K562 (cell line): ENCODE data around the gene REM2. TPM values are rescaled to one million over a fixed set of nuclear protein-coding genes. Genes with fewer than 3 reads are reported as not detected.

ENCODE experiments used
- CREM ChIP-seq: IDR thresholded peaks from 2 replicates; pipeline ENCODE4 v1.6.1; 2014; ENCODE audit warnings: antibody characterized with exemption, low read depth
- ESRRA ChIP-seq: fragments of 450-650 bp; IDR thresholded peaks from 2 replicates; pipeline ENCODE4 v1.6.1; 2014; ENCODE audit warnings: low read depth, mild to moderate bottlenecking, moderate library complexity, borderline replicate concordance
- ETS2 ChIP-seq: IDR thresholded peaks from 2 replicates; pipeline ENCODE4 v1.6.1; 2016; ENCODE audit warnings: borderline replicate concordance, missing genetic modification characterization, mild to moderate bottlenecking, moderate library complexity, missing compliant biosample characterization; ENCODE audit not compliant: poor library complexity, severe bottlenecking
- HDAC3 ChIP-seq: fragments of 450-650 bp; IDR thresholded peaks from 2 replicates; pipeline ENCODE4 v1.6.1; 2018; ENCODE audit warnings: borderline replicate concordance, mild to moderate bottlenecking, moderate library complexity; ENCODE audit not compliant: partially characterized antibody
- JUND ChIP-seq, 2 experiments: IDR thresholded peaks; 2 replicates in 1 of 2; 3 replicates in 1 of 2; pipeline ENCODE4 v1.6.1; 2011; ENCODE audit warnings: borderline replicate concordance in 2 of 2, low read depth in 2 of 2, low read length in 2 of 2, improper control_type of control experiment in 1 of 2, missing biosample characterization in 1 of 2, missing genetic modification characterization in 1 of 2, missing genetic modification reagents in 1 of 2
- MCM7 ChIP-seq, 2 experiments: fragments of 450-650 bp; IDR thresholded peaks; 2 replicates each; pipeline ENCODE4 v1.6.1; 2016 to 2018
- RBM14 ChIP-seq: fragments of 200-400 bp; formaldehyde crosslinking; IDR thresholded peaks from 2 replicates; pipeline ENCODE4 v1.6.1; 2018; ENCODE audit warnings: low read depth, mild to moderate bottlenecking, low read length, moderate library complexity, borderline replicate concordance; ENCODE audit not compliant: insufficient read depth
- XRCC5 ChIP-seq: fragments of 200-400 bp; formaldehyde crosslinking; IDR thresholded peaks from 2 replicates; pipeline ENCODE4 v1.6.1; 2017; ENCODE audit warnings: low read depth, mild to moderate bottlenecking, low read length
- ZNF354B ChIP-seq: fragments of 250-450 bp; sonication (Bioruptor Pico); IDR thresholded peaks from 2 replicates; pipeline ENCODE4 v1.4.0; 2020
- polyA plus RNA-seq, 8 experiments: library from polyadenylated mRNA; depleted of rRNA in 4 of 8; stranded (reverse) in 5 of 8; unstranded in 3 of 8; fragments of >200 nt; fragmentation: Nextera tagmentation in 2 of 8; fragmentation: Illumina TruSeq in 1 of 8; extraction: Ambion mirVana in 2 of 8; extraction: Trizol in 1 of 8; gene quantifications; 2 replicates each; pipeline versions ENCODE4 v1.2.1 to v1.2.3, GENCODE V29; 2011 to 2014; ENCODE audit warnings: inconsistent platforms in 1 of 8, missing spikeins in 1 of 8
- total RNA-seq, 7 experiments: library from RNA; depleted of rRNA in 6 of 7; stranded (reverse); fragments of >200 nt in 6 of 7; fragmentation: Illumina TruSeq in 2 of 7; extraction: Trizol in 2 of 7; gene quantifications; 2 replicates each; pipeline versions ENCODE4 v1.2.1 to v1.2.3, GENCODE V29; 2011 to 2021; ENCODE audit warnings: low replicate concordance in 1 of 7
- TF ChIP-seq, protein P1 (sequence below), 2 experiments: fragments of 450-650 bp; IDR thresholded peaks; 2 replicates each; pipeline ENCODE4 v1.6.1; 2016; ENCODE audit warnings: mild to moderate bottlenecking in 2 of 2, borderline replicate concordance in 1 of 2, low read depth in 1 of 2, moderate library complexity in 1 of 2
- TF ChIP-seq, protein P2 (sequence below): fragments of 450-650 bp; IDR thresholded peaks from 2 replicates; pipeline ENCODE4 v1.6.1; 2016; ENCODE audit warnings: low read depth

Gene REM2
- total and polyA plus RNA-seq, 9 of the 15 experiments (the other 6 are each of a cell fraction or from before 2014, with no cell fraction given) = 0.18 to 1.0 (median 0.38) TPM

DNA sequence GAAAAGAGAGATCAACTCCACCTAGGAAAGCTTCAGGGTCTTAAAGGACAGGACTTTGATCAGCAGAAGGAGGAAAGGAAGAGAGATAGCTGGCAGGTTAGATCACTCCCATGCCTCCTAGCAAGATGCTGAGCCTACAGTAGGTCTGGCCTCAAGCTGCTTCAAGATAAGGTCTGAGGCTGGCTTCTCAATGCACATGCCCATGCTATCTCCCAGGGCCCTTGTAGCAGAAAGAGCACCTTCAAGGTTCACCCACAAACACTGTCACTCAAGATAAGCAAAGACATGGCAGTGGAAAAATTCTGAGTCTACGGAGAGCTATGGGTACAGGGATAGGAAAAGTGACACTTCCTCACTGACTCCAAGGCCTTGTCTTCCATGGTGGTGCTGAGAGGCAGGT lies 14.3 kb downstream of the REM2 start (continued):
- TF ChIP-seq, protein P1, sequence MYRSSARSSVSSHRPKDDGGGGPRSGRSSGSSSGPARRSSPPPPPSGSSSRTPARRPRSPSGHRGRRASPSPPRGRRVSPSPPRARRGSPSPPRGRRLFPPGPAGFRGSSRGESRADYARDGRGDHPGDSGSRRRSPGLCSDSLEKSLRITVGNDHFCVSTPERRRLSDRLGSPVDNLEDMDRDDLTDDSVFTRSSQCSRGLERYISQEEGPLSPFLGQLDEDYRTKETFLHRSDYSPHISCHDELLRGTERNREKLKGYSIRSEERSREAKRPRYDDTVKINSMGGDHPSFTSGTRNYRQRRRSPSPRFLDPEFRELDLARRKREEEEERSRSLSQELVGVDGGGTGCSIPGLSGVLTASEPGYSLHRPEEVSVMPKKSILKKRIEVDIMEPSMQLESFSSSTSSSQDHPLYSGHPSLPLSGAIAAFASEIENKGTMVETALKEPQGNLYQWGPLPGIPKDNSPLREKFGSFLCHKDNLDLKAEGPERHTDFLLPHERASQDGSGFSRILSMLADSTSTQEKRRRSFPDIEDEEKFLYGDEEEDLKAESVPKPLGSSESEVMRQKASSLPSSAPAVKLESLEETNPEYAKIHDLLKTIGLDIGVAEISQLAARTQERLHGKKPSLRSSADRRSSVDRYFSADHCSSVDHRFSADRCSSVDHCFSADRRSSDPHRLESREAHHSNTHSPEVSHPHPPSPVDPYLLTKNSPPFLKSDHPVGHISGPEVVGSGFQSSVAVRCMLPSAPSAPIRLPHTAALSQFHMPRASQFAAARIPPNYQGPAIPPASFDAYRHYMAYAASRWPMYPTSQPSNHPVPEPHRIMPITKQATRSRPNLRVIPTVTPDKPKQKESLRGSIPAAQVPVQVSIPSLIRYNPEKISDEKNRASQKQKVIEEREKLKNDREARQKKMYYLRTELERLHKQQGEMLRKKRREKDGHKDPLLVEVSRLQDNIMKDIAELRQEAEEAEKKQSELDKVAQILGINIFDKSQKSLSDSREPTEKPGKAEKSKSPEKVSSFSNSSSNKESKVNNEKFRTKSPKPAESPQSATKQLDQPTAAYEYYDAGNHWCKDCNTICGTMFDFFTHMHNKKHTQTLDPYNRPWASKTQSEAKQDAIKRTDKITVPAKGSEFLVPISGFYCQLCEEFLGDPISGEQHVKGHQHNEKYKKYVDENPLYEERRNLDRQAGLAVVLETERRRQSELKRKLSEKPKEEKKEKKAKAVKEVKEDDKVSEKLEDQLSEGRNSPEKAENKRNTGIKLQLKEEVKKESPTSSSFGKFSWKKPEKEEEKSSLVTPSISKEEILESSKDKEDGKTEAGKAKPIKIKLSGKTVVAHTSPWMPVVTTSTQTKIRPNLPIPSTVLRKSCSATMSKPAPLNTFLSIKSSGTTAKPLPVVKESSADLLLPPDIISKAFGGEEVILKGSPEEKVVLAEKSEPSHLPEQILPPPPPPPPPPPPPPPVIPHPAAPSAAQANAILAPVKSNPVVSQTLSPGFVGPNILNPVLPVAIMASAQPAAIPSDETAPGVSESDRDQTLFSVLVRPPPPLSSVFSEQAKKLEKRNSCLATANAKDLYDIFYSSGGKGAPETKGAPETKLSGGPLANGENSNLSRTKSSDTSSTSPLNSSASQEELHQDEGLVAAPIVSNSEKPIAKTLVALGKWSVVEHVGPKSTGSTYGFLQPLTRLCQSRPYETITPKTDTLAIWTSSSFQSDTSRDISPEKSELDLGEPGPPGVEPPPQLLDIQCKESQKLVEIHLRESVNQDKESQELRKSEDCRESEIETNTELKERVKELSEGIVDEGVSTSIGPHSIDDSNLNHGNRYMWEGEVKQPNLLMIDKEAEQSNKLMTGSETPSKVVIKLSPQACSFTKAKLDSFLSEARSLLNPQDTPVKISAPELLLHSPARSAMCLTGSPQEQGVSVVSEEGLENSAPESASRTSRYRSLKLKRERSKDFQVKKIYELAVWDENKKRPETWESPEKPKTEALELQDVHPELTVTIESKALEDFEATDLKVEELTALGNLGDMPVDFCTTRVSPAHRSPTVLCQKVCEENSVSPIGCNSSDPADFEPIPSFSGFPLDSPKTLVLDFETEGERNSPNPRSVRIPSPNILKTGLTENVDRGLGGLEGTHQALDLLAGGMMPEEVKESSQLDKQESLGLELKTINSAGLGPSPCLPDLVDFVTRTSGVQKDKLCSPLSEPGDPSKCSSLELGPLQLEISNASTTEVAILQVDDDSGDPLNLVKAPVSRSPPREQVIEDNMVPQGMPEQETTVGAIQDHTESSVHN (IDR thresholded peaks at IDR 0.05; ENCODE audit: borderline replicate concordance in 1 of 2, low read depth in 1 of 2) = no peak
- TF ChIP-seq CREM = 0 out of 2 replicates have a peak, but pooled peaks have one; percentile 20
- no peak for TF ChIP-seq ZNF354B
- TF ChIP-seq XRCC5 = no peak
- no peak for TF ChIP-seq ETS2 (tag)
- no peak for TF ChIP-seq ESRRA
- TF ChIP-seq JUND (IDR thresholded peaks at IDR 0.05; ENCODE audit: borderline replicate concordance, low read depth, low read length) = peak; percentile 45; the same call in 1 of the 2 replicates
- peak; percentile 52; the same call in 1 of the 3 replicates for TF ChIP-seq JUND (tag; IDR thresholded peaks at IDR 0.05; ENCODE audit: borderline replicate concordance, low read depth, low read length)
- TF ChIP-seq, protein P2, sequence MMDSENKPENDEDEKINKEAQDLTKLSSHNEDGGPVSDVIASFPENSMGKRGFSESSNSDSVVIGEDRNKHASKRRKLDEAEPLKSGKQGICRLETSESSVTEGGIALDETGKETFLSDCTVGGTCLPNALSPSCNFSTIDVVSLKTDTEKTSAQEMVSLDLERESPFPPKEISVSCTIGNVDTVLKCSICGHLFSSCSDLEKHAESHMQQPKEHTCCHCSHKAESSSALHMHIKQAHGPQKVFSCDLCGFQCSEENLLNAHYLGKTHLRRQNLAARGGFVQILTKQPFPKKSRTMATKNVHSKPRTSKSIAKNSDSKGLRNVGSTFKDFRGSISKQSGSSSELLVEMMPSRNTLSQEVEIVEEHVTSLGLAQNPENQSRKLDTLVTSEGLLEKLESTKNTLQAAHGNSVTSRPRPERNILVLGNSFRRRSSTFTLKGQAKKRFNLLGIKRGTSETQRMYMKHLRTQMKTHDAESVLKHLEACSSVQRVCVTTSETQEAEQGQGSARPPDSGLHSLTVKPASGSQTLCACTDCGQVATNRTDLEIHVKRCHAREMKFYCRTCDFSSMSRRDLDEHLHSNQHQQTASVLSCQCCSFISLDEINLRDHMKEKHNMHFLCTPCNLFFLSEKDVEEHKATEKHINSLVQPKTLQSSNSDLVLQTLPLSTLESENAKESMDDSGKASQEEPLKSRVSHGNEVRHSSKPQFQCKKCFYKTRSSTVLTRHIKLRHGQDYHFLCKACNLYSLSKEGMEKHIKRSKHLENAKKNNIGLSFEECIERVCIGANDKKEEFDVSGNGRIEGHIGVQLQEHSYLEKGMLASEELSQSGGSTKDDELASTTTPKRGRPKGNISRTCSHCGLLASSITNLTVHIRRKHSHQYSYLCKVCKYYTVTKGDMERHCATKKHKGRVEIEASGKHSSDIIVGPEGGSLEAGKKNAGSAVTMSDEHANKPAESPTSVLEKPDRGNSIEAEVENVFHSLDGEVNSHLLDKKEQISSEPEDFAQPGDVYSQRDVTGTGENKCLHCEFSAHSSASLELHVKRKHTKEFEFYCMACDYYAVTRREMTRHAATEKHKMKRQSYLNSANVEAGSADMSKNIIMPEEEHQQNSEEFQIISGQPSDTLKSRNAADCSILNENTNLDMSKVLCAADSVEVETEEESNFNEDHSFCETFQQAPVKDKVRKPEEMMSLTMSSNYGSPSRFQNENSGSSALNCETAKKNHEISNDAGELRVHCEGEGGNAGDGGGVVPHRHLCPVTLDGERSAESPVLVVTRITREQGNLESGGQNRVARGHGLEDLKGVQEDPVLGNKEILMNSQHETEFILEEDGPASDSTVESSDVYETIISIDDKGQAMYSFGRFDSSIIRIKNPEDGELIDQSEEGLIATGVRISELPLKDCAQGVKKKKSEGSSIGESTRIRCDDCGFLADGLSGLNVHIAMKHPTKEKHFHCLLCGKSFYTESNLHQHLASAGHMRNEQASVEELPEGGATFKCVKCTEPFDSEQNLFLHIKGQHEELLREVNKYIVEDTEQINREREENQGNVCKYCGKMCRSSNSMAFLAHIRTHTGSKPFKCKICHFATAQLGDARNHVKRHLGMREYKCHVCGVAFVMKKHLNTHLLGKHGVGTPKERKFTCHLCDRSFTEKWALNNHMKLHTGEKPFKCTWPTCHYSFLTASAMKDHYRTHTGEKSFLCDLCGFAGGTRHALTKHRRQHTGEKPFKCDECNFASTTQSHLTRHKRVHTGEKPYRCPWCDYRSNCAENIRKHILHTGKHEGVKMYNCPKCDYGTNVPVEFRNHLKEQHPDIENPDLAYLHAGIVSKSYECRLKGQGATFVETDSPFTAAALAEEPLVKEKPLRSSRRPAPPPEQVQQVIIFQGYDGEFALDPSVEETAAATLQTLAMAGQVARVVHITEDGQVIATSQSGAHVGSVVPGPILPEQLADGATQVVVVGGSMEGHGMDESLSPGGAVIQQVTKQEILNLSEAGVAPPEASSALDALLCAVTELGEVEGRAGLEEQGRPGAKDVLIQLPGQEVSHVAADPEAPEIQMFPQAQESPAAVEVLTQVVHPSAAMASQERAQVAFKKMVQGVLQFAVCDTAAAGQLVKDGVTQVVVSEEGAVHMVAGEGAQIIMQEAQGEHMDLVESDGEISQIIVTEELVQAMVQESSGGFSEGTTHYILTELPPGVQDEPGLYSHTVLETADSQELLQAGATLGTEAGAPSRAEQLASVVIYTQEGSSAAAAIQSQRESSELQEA = no peak
- no peak for TF ChIP-seq MCM7 (IDR thresholded peaks at IDR 0.05)
- no peak for TF ChIP-seq RBM14
- peak; percentile 77 for TF ChIP-seq HDAC3
